Osteoblast (primary cell): Measurements from ENCODE around the gene NBAS. TPM values are rescaled to one million over a fixed set of nuclear protein-coding genes. Genes with fewer than 3 reads are reported as not detected.

Source experiments
- DNase-seq: peaks from one replicate; pipeline ENCODE4 v3.0.0; 2011; ENCODE audit warnings: low spot score, mixed read lengths; ENCODE audit not compliant: insufficient read length; ENCODE audit errors: missing footprints
- H2AFZ ChIP-seq: 2 replicates; pipeline ENCODE4 v1.6.0; 2011; ENCODE audit warnings: mild to moderate bottlenecking, low read length
- H3K27ac ChIP-seq: 2 replicates; pipeline ENCODE4 v1.5.1; 2011; ENCODE audit warnings: mild to moderate bottlenecking, low read depth, low read length, moderate library complexity
- H3K27me3 ChIP-seq: 2 replicates; pipeline ENCODE4 v1.6.0; 2012; ENCODE audit warnings: mild to moderate bottlenecking, control low read depth, inconsistent platforms, low read length, moderate library complexity; ENCODE audit not compliant: insufficient read depth
- H3K36me3 ChIP-seq: 2 replicates; pipeline ENCODE4 v1.5.1; 2011; ENCODE audit warnings: mild to moderate bottlenecking, low read length, control low read depth, moderate library complexity; ENCODE audit not compliant: insufficient read depth
- H3K4me1 ChIP-seq: 2 replicates; pipeline ENCODE4 v1.5.1; 2011; ENCODE audit warnings: mild to moderate bottlenecking, low read length, control low read depth, moderate library complexity; ENCODE audit not compliant: insufficient read depth
- H3K4me2 ChIP-seq: 2 replicates; pipeline ENCODE4 v1.6.0; 2011; ENCODE audit warnings: mild to moderate bottlenecking, low read length; ENCODE audit not compliant: insufficient read depth
- H3K4me3 ChIP-seq: fragments of 200-600 bp; sonication (generic); 3 replicates; pipeline ENCODE4 v1.5.1; 2012; ENCODE audit warnings: mild to moderate bottlenecking, low read length, inconsistent platforms; ENCODE audit not compliant: insufficient read depth
- H3K79me2 ChIP-seq: 2 replicates; pipeline ENCODE4 v1.6.0; 2012; ENCODE audit warnings: mild to moderate bottlenecking, low read length, control low read depth, inconsistent platforms; ENCODE audit not compliant: insufficient read depth
- H3K9me3 ChIP-seq: 2 replicates; pipeline ENCODE4 v1.5.1; 2011; ENCODE audit warnings: low read depth, low read length, control low read depth
- H4K20me1 ChIP-seq: 2 replicates; pipeline ENCODE4 v1.6.0; 2012; ENCODE audit warnings: mild to moderate bottlenecking, low read length, control low read depth; ENCODE audit not compliant: insufficient read depth
- CTCF ChIP-seq: IDR thresholded peaks from 2 replicates; pipeline ENCODE4 v1.5.1; 2011; ENCODE audit warnings: mild to moderate bottlenecking, low read depth, low read length, moderate library complexity; ENCODE audit errors: extremely low read depth
- total RNA-seq: library from RNA; depleted of rRNA; stranded (reverse); fragments of >200 nt; gene quantifications from 2 replicates; pipeline ENCODE4 v1.2.3, GENCODE V29; 2012

Gene NBAS
- total RNA-seq, 1 donor: 98.1 TPM

DNA sequence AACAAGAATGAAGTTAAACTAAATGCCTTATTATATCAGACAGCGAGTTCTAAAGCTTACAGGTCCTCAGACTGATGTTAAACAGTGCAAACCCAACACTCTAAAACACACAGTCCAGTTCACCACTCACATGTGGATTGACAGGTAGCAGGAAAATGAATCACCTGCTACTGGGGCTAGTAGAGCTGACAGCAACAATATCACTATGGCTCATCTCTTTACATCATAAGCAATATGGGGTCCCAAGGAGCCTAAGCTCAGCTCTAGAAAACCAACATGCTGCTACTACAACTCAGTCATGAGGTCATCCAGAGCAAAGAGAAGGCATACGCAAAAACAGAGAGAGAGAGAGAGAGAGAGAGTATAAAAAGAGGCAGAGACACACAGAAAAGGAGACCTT lies 145.4 kb downstream of the NBAS start:
- H4K20me1 ChIP-seq: no peaks in the 10 kb centered on the region
- TF ChIP-seq CTCF: no peak
- no peak overlapping the region for H3K4me3 ChIP-seq
- H3K27ac ChIP-seq: no peak overlapping the region
- H3K4me1 ChIP-seq: no peaks in the 10 kb centered on the region
- H3K4me2 ChIP-seq: no peak overlapping the region
- no peaks in the 10 kb centered on the region for H3K9me3 ChIP-seq
- H3K36me3 ChIP-seq: peaks cover 21% of the 10 kb centered on the region
- no peaks in the 10 kb centered on the region for H3K27me3 ChIP-seq
- no peak overlapping the region for H2AFZ ChIP-seq
- no peaks in the 10 kb centered on the region for H3K79me2 ChIP-seq
- DNase-seq: peak; percentile 62

DNA sequence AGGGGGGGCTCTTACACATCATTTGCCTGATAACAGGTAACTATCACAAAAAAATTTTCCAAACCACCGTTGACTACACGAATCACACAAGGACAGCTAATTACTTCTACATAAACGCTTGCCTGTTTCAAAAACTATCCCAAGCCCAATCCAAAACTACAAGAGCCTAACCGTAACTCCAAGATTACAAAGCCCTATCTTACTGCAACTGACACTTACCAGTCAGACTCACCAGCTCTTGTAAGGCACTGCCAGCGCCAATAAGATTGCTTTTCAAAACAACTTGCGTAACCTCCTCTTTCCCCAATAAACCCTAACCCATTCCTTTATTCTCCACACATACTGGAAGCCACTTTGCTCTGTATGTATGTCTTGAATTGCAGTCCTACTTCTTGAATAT lies 148.4 kb downstream of the NBAS start:
- Histone ChIP-seq H2AFZ (no peak overlapping the region), H3K4me3 (no peak overlapping the region), H3K4me1 (no peaks in the 10 kb centered on the region), H3K79me2 (no peaks in the 10 kb centered on the region), H3K4me2 (no peak overlapping the region), H3K9me3 (no peaks in the 10 kb centered on the region), H3K36me3 (peaks cover 21% of the 10 kb centered on the region), H4K20me1 (no peaks in the 10 kb centered on the region), H3K27me3 (no peaks in the 10 kb centered on the region), H3K27ac (no peak overlapping the region)
- no peak for DNase-seq
- no peak for TF ChIP-seq CTCF

DNA sequence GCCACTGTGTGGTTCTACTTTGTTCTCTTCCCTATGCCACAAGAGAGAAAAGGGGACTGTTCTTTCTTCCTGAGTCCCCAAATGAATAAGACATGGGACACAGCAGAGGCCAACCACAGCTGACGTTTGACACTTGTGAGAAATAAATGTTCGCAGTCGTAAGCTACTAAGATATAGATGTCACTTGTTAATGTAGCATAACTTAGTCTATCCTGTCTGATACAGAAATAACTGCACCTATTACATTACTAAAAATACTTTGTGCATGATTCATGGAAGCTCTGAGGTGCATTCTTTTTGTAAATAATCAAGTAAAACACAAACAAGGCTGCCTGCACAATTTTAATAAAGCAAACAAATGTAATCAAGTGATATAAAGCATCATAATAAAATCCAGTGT lies 148.8 kb downstream of the NBAS start:
- no peaks in the 10 kb centered on the region for H4K20me1 ChIP-seq
- H3K4me1 ChIP-seq: no peaks in the 10 kb centered on the region
- peaks cover 21% of the 10 kb centered on the region for H3K36me3 ChIP-seq
- no peaks in the 10 kb centered on the region for H3K9me3 ChIP-seq
- no peak overlapping the region for H3K4me3 ChIP-seq
- TF ChIP-seq CTCF: no peak
- H2AFZ ChIP-seq: no peak overlapping the region
- H3K27ac ChIP-seq: no peak overlapping the region
- DNase-seq: no peak
- no peak overlapping the region for H3K4me2 ChIP-seq
- H3K27me3 ChIP-seq: no peaks in the 10 kb centered on the region
- H3K79me2 ChIP-seq: no peaks in the 10 kb centered on the region

- Histone ChIP-seq H3K79me2 (no peaks in the 10 kb centered on the region), H2AFZ (no peak overlapping the region), H3K4me3 (no peak overlapping the region), H3K27me3 (no peaks in the 10 kb centered on the region), H3K4me2 (no peak overlapping the region), H3K36me3 (peaks cover 19% of the 10 kb centered on the region), H3K9me3 (no peaks in the 10 kb centered on the region), H4K20me1 (no peaks in the 10 kb centered on the region), H3K4me1 (no peaks in the 10 kb centered on the region), H3K27ac (no peak overlapping the region)
- TF ChIP-seq CTCF: no peak
- no peak for DNase-seq
Measured at GRCh38 chr2:15410884-15411283, 150.2 kb downstream of the NBAS start.
